Ishikawa (cell line): ENCODE measurements around the gene DMD.

Experiments used
- CEBPB ChIP-seq: IDR thresholded peaks from 2 replicates; pipeline ENCODE4 v1.6.1; 2012
- CREB1 ChIP-seq: IDR thresholded peaks from 2 replicates; pipeline ENCODE4 v1.6.1; 2012; ENCODE audit warnings: low read depth
- EGR1 ChIP-seq: IDR thresholded peaks from 2 replicates; pipeline ENCODE4 v1.6.1; 2012
- EP300 ChIP-seq: IDR thresholded peaks from 2 replicates; pipeline ENCODE4 v1.6.1; 2012; ENCODE audit warnings: borderline replicate concordance
- FOXM1 ChIP-seq: IDR thresholded peaks from 2 replicates; pipeline ENCODE4 v1.6.1; 2012; ENCODE audit warnings: low read depth, borderline replicate concordance
- NFIC ChIP-seq: IDR thresholded peaks from 2 replicates; pipeline ENCODE4 v1.6.1; 2012
- RAD21 ChIP-seq: IDR thresholded peaks from 2 replicates; pipeline ENCODE4 v1.6.1; 2012; ENCODE audit warnings: low read depth
- TAF1 ChIP-seq: IDR thresholded peaks from 2 replicates; pipeline ENCODE4 v1.6.1; 2012; ENCODE audit warnings: low read depth, mild to moderate bottlenecking
- TCF12 ChIP-seq: IDR thresholded peaks from 2 replicates; pipeline ENCODE4 v1.6.1; 2012; ENCODE audit warnings: low read depth
- TEAD4 ChIP-seq: IDR thresholded peaks from 2 replicates; pipeline ENCODE4 v1.6.1; 2012
- YY1 ChIP-seq: IDR thresholded peaks from 2 replicates; pipeline ENCODE4 v1.6.1; 2012; ENCODE audit warnings: low read depth
- ZBTB7A ChIP-seq: IDR thresholded peaks from 2 replicates; pipeline ENCODE4 v1.6.1; 2012; ENCODE audit warnings: low read depth
- TF ChIP-seq, protein P1 (sequence below): IDR thresholded peaks from 2 replicates; pipeline ENCODE4 v1.6.1; 2012
- TF ChIP-seq, protein P2 (sequence below): IDR thresholded peaks from 2 replicates; pipeline ENCODE4 v1.6.1; 2012; ENCODE audit warnings: low read depth, mild to moderate bottlenecking
- TF ChIP-seq, protein P3 (sequence below): IDR thresholded peaks from 2 replicates; pipeline ENCODE4 v1.6.1; 2012

Gene DMD

DNA sequence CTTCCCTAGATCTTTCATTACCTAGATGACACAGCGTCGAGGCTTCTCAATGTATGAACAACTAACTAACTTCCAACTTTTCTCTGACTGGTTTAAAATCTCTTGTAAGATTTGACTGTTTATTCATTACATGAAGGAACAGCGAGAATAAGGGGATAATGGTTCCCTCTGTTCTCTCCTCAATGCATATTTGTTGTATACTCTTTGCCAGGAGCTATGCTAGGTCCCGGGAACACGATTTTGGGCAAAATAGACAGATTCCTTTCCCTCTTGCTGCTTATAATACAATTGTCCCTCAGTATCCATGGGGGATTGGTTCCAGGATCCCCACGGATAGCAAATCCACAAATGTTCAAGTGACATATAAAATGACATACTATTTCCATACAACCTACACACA, 1020.0 kb downstream of the DMD start:
- TF ChIP-seq, protein P1, sequence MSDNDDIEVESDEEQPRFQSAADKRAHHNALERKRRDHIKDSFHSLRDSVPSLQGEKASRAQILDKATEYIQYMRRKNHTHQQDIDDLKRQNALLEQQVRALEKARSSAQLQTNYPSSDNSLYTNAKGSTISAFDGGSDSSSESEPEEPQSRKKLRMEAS, result no peak

DNA sequence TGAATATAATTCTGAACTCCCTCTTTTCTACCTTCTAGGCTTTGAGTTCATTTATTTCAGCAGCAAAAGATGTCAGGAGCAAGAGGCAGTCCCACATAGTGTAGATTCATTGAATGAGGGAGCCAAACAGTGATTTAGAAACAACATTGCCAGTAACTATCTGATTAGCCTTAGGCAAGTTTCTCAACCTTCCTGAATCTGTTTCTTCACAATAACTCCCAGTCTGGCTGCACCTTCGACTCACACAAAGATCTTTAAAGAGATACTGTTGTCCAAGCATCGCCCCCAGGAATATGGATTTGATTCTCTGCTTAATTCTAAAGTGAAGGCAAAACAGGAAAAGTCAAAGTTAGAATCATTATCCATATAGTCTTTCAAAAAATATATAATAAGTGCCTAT, 1026.2 kb downstream of the DMD start:
- no peak for TF ChIP-seq RAD21

DNA sequence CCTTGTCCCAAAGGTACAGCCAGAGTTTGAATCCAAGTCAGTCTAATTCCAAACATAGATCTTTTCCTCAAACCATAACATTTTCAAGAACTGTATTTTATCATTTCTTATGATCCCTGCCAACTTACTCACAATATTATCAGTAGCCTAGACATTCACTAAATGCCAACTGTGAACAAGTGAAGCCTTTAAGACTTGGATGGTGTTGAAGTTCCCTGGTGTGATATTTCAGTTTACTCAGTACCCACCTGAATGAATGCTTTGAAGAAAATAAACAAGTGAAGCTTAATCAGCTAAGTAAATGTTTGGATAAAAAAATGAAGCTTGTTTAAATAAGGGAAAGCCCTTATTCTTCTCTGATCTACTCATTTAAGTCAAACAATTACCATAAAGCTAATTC, 1028.3 kb downstream of the DMD start:
- TF ChIP-seq, protein P2, sequence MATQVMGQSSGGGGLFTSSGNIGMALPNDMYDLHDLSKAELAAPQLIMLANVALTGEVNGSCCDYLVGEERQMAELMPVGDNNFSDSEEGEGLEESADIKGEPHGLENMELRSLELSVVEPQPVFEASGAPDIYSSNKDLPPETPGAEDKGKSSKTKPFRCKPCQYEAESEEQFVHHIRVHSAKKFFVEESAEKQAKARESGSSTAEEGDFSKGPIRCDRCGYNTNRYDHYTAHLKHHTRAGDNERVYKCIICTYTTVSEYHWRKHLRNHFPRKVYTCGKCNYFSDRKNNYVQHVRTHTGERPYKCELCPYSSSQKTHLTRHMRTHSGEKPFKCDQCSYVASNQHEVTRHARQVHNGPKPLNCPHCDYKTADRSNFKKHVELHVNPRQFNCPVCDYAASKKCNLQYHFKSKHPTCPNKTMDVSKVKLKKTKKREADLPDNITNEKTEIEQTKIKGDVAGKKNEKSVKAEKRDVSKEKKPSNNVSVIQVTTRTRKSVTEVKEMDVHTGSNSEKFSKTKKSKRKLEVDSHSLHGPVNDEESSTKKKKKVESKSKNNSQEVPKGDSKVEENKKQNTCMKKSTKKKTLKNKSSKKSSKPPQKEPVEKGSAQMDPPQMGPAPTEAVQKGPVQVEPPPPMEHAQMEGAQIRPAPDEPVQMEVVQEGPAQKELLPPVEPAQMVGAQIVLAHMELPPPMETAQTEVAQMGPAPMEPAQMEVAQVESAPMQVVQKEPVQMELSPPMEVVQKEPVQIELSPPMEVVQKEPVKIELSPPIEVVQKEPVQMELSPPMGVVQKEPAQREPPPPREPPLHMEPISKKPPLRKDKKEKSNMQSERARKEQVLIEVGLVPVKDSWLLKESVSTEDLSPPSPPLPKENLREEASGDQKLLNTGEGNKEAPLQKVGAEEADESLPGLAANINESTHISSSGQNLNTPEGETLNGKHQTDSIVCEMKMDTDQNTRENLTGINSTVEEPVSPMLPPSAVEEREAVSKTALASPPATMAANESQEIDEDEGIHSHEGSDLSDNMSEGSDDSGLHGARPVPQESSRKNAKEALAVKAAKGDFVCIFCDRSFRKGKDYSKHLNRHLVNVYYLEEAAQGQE, result no peak
- TF ChIP-seq CEBPB (no peak), EGR1 (no peak), NFIC (no peak), EP300 (no peak), TAF1 (no peak), CREB1 (no peak), RAD21 (no peak)
- TF ChIP-seq, protein P3, sequence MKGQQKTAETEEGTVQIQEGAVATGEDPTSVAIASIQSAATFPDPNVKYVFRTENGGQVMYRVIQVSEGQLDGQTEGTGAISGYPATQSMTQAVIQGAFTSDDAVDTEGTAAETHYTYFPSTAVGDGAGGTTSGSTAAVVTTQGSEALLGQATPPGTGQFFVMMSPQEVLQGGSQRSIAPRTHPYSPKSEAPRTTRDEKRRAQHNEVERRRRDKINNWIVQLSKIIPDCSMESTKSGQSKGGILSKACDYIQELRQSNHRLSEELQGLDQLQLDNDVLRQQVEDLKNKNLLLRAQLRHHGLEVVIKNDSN, result no peak

DNA sequence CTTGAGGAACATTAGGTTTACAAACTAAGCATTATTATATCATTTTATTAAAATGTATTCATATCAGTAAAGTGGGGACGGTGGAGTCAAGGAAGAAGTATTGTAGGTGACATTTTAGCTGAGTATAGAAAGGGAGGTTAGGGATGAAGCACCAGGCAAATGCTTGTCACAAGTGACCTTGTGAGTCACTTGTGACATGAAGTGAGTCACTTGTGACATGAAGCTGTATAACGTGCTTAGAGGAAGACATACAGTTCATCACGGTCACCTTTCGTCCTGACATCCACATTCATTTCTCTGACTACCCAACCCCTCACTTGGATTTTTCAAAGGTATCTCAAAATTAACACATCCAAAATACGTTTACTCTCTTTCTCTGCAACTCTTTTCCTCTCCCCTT, 1034.8 kb downstream of the DMD start:
- no peak for TF ChIP-seq TCF12
- no peak for TF ChIP-seq TAF1
- TF ChIP-seq, protein P3, result no peak
- TF ChIP-seq YY1, result no peak
- TF ChIP-seq, protein P1, result no peak
- no peak for TF ChIP-seq EP300
- no peak for TF ChIP-seq RAD21
- no peak for TF ChIP-seq CEBPB
- no peak for TF ChIP-seq NFIC
- no peak for TF ChIP-seq TEAD4
- TF ChIP-seq FOXM1, result no peak
- TF ChIP-seq CREB1, result no peak

DNA sequence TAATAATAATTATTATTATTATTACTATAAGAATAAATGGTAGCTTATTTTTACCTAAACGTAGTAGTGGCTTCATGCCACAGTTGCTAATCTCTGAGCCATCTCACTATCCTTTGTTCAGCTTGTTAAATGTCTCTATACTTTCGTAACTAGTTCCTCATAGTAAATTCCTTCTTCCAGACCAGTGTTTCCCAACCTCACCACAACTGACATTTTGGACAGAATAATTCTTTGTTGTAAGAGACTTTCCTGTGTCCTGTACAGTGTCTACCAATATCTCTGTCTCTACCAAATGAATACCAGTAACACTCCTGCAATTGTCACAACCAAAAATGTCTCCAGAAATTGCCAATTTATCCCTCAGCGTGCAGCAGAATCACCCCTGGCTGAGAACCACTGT, 1040.9 kb downstream of the DMD start:
- TF ChIP-seq TCF12 (no peak), ZBTB7A (no peak), NFIC (no peak), YY1 (no peak), EGR1 (no peak), TAF1 (no peak), TEAD4 (no peak), EP300 (no peak), CEBPB (no peak)
- TF ChIP-seq, protein P1, result no peak
- TF ChIP-seq, protein P2, result no peak

DNA sequence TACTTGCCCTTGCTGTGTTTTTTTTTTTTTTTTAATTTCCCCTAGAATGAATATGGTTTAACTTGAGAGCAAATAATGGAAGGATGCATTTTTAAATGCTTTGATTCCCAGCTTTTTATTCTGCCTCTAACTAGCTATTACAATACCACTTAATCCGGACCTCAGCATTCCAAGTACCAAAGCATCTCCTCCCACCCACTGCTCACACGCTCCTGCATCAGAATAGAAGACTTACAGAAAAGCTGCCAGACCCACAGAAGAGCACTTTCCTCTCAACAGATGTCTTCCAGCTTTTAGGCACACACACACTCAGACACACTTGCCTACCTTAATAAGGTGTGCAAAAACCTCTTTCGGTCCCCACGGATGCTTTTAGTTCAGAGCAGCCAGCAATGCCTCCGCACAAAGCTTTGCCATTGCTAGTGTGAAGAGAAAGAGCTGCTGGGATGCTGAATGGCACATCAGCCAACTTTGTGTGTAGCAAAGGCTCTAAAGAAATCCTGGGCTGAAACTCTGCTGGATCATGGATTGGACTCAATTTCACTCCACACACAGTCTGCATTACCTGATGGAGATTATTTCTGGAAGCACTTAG, 1056.2 kb downstream of the DMD start:
- no peak for TF ChIP-seq CEBPB
- TF ChIP-seq TEAD4, result no peak
- TF ChIP-seq, protein P3, result no peak
- TF ChIP-seq CREB1, result no peak
- TF ChIP-seq TAF1, result no peak
- TF ChIP-seq EGR1, result no peak
- no peak for TF ChIP-seq NFIC
- TF ChIP-seq, protein P2, result no peak
- TF ChIP-seq EP300, result no peak
- no peak for TF ChIP-seq RAD21
- no peak for TF ChIP-seq YY1
- TF ChIP-seq, protein P1, result no peak
- no peak for TF ChIP-seq ZBTB7A
- no peak for TF ChIP-seq TCF12
- no peak for TF ChIP-seq FOXM1
